PFSK-1 (cell line): ENCODE data around the gene IKBKE.

Experiments used
- FOXP2 ChIP-seq: optimal IDR thresholded peaks from 2 replicates; pipeline ENCODE3; 2011; ENCODE audit warnings: borderline replicate concordance, control low read depth, inconsistent platforms; ENCODE audit not compliant: insufficient read depth; ENCODE audit errors: extremely low read length, extremely low read depth
- POLR2AphosphoS5 ChIP-seq: IDR thresholded peaks from 2 replicates; pipeline ENCODE4 v1.6.1; 2012; ENCODE audit warnings: low read depth, mild to moderate bottlenecking, control low read depth, low read length, moderate library complexity
- REST ChIP-seq, 2 experiments: IDR thresholded peaks; 2 replicates each; pipeline versions ENCODE4 v1.6.1 to v1.8.0; 2011 to 2012; ENCODE audit warnings: low read depth in 2 of 2, low read length in 2 of 2, control low read depth in 1 of 2, inconsistent platforms in 1 of 2, mild to moderate bottlenecking in 1 of 2, moderate library complexity in 1 of 2; ENCODE audit not compliant: insufficient read depth in 1 of 2
- SIN3A ChIP-seq: IDR thresholded peaks from 2 replicates; pipeline ENCODE4 v1.6.1; 2012; ENCODE audit warnings: mild to moderate bottlenecking, low read length, moderate library complexity, borderline replicate concordance; ENCODE audit not compliant: insufficient read depth
- TAF1 ChIP-seq: IDR thresholded peaks from 2 replicates; pipeline ENCODE4 v1.6.1; 2012; ENCODE audit warnings: low read length, control low read depth, borderline replicate concordance; ENCODE audit not compliant: insufficient read depth

IKBKE gene

GRCh38 chr1:206450281-206450680 lies 20.0 kb upstream of the IKBKE start:
- TF ChIP-seq SIN3A: no peak
- TF ChIP-seq FOXP2: no peak
- TF ChIP-seq REST (IDR thresholded peaks at IDR 0.05; ENCODE audit: insufficient read depth in 1 of 2, low read depth in 2 of 2, low read length in 2 of 2): no peak
- no peak for TF ChIP-seq TAF1

GRCh38 chr1:206451134-206451686 lies 19.1 kb upstream of the IKBKE start:
- no peak for TF ChIP-seq SIN3A
- no peak for TF ChIP-seq TAF1

- TF ChIP-seq REST (IDR thresholded peaks at IDR 0.05; ENCODE audit: insufficient read depth in 1 of 2, low read depth in 2 of 2, low read length in 2 of 2) (no peak), FOXP2 (no peak), SIN3A (no peak), POLR2AphosphoS5 (no peak), TAF1 (no peak)
Observed at GRCh38 chr1:206453111-206453510, 17.2 kb upstream of the IKBKE start.

- TF ChIP-seq FOXP2 (no peak), SIN3A (no peak), TAF1 (no peak)
Observed at GRCh38 chr1:206455289-206455665, 15.0 kb upstream of the IKBKE start.

GRCh38 chr1:206455666-206456344 lies 14.5 kb upstream of the IKBKE start:
- no peak for TF ChIP-seq FOXP2
- no peak for TF ChIP-seq TAF1
- TF ChIP-seq REST (IDR thresholded peaks at IDR 0.05; ENCODE audit: insufficient read depth in 1 of 2, low read depth in 2 of 2, low read length in 2 of 2): no peak
- no peak for TF ChIP-seq SIN3A
- no peak for TF ChIP-seq POLR2AphosphoS5

GRCh38 chr1:206456577-206457370 lies 13.5 kb upstream of the IKBKE start:
- TF ChIP-seq FOXP2: no peak
- TF ChIP-seq TAF1: no peak
- no peak for TF ChIP-seq SIN3A
- TF ChIP-seq POLR2AphosphoS5: no peak
- no peak for TF ChIP-seq REST (IDR thresholded peaks at IDR 0.05; ENCODE audit: insufficient read depth in 1 of 2, low read depth in 2 of 2, low read length in 2 of 2)
